Kidney (tissue), 14 donors: Measurements from ENCODE around the gene MSI2. TPM values are rescaled to one million over a fixed set of nuclear protein-coding genes. Genes with fewer than 3 reads are reported as not detected.

Experiments used
- DNase-seq, 5 donors: peaks; one replicate each; pipeline ENCODE4 v3.0.0-alpha.2; 2013 to 2020
- FAIRE-seq: peaks from 2 replicates; lab custom pipeline; 2012; peaks lifted over from hg19 to GRCh38; lab: Jason Lieb, UNC
- H3K27ac ChIP-seq, 2 donors: one replicate each; pipeline ENCODE4 v1.7.0; 2013; ENCODE audit warnings: low read depth in 2 of 2, low read length in 2 of 2, inconsistent platforms in 1 of 2
- H3K27me3 ChIP-seq: one replicate; pipeline ENCODE4 v1.7.1; 2013; ENCODE audit warnings: low read length, inconsistent platforms; ENCODE audit not compliant: control insufficient read depth, insufficient read depth
- H3K36me3 ChIP-seq, 3 donors: one replicate each; pipeline versions ENCODE4 v1.7.0 to v1.7.1; 2013; ENCODE audit warnings: low read length in 3 of 3, control low read depth in 1 of 3, inconsistent platforms in 1 of 3; ENCODE audit not compliant: insufficient read depth in 3 of 3, control insufficient read depth in 2 of 3
- H3K4me1 ChIP-seq, 3 donors: one replicate each; pipeline versions ENCODE4 v1.7.0 to v1.7.1; 2013; ENCODE audit warnings: low read length in 3 of 3, inconsistent platforms in 1 of 3, low read depth in 1 of 3; ENCODE audit not compliant: control insufficient read depth in 2 of 3, insufficient read depth in 2 of 3
- H3K4me3 ChIP-seq, 3 donors: one replicate each; pipeline versions ENCODE4 v1.7.0 to v1.8.1; 2013; ENCODE audit warnings: low read length in 3 of 3, control low read depth in 1 of 3, inconsistent platforms in 1 of 3
- H3K9ac ChIP-seq, 3 donors: one replicate each; pipeline versions ENCODE4 v1.7.0 to v1.7.1; 2013; ENCODE audit warnings: low read length in 3 of 3, control low read depth in 1 of 3, inconsistent platforms in 1 of 3
- H3K9me3 ChIP-seq, 3 donors: one replicate each; pipeline versions ENCODE4 v1.7.0 to v1.7.1; 2013; ENCODE audit warnings: low read length in 3 of 3, control low read depth in 1 of 3, inconsistent platforms in 1 of 3; ENCODE audit not compliant: control insufficient read depth in 2 of 3, insufficient read depth in 1 of 3
- intact Hi-C: fragments of 100-400 bp; cut with DNase I; formaldehyde crosslinking; loops from one replicate; pipeline ENCODE4 v1.11.1; 2022
- polyA plus RNA-seq: library from polyadenylated mRNA; stranded (reverse); fragments of 350-450 nt; fragmentation: Illumina TruSeq; extraction: RNeasy Lipid Tissue Mini Kit (QIAGEN cat#74804); gene quantifications from one replicate; pipeline ENCODE4 v1.2.3, GENCODE V29; 2014; ENCODE audit warnings: low read depth, low replicate concordance; ENCODE audit not compliant: insufficient read depth
- total RNA-seq: library from RNA; stranded (reverse); fragmentation: NEBNext Ultra II Directional; extraction: Animal tissue kit (Norgen Biotek cat#: 25700); gene quantifications from one replicate; pipeline ENCODE4 v1.2.1, GENCODE V29; 2021
- TF ChIP-seq, protein P1 (sequence below): IDR thresholded peaks from 3 replicates; pipeline ENCODE4 v1.5.1; 2012; ENCODE audit warnings: mild to moderate bottlenecking, moderate library complexity, borderline replicate concordance; ENCODE audit not compliant: insufficient read depth; ENCODE audit errors: extremely low read depth
- donor health status: control.
- donor health status: control.
- donor health status: control.
- donor health status: control.
- donor health status: control.
- donor health status: DM: yes; HTN: yes; CAD: no.
- donor health status: Normal renal cell carcinoma (clear cell type).

MSI2 gene
- total and polyA plus RNA-seq, 2 donors from 2014 or later, result 69.2 to 151 TPM

DNA sequence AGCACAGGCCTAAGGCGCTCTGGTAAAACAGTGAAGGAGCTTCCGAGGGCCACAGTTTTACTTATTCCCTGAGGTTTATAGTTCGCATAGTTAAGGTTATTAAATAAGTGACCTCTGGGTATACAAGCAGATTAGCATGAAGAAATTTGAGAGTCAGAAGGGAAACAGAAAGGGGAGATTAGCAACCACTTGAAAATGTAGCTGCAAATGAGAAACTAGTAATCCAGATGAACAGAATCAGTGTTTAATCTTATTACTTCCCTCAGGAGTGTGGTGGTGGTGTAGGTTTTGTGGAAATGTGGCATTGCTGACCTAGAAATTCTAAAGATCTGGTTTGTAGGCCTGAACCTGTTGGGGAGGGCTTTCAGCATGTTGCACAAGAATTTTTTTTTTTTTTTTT lies 358.4 kb downstream of the MSI2 start:
- Histone ChIP-seq H3K27ac (peak overlapping the region in 1 of 2 donors; percentile 57), H3K9ac (no peak overlapping the region), H3K27me3 (no peaks in the 10 kb centered on the region), H3K9me3 (no peaks in the 10 kb centered on the region), H3K36me3 (peaks cover 0 to 7% (median 0%) of the 10 kb centered on the region in 3 donors), H3K4me3 (no peak overlapping the region), H3K4me1 (peaks cover 0 to 22% (median 4%) of the 10 kb centered on the region in 3 donors)
- intact Hi-C loops, result no loop called here
- no peak for FAIRE-seq
- DNase-seq, result no peak
- TF ChIP-seq, protein P1, sequence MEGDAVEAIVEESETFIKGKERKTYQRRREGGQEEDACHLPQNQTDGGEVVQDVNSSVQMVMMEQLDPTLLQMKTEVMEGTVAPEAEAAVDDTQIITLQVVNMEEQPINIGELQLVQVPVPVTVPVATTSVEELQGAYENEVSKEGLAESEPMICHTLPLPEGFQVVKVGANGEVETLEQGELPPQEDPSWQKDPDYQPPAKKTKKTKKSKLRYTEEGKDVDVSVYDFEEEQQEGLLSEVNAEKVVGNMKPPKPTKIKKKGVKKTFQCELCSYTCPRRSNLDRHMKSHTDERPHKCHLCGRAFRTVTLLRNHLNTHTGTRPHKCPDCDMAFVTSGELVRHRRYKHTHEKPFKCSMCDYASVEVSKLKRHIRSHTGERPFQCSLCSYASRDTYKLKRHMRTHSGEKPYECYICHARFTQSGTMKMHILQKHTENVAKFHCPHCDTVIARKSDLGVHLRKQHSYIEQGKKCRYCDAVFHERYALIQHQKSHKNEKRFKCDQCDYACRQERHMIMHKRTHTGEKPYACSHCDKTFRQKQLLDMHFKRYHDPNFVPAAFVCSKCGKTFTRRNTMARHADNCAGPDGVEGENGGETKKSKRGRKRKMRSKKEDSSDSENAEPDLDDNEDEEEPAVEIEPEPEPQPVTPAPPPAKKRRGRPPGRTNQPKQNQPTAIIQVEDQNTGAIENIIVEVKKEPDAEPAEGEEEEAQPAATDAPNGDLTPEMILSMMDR, result no peak

DNA sequence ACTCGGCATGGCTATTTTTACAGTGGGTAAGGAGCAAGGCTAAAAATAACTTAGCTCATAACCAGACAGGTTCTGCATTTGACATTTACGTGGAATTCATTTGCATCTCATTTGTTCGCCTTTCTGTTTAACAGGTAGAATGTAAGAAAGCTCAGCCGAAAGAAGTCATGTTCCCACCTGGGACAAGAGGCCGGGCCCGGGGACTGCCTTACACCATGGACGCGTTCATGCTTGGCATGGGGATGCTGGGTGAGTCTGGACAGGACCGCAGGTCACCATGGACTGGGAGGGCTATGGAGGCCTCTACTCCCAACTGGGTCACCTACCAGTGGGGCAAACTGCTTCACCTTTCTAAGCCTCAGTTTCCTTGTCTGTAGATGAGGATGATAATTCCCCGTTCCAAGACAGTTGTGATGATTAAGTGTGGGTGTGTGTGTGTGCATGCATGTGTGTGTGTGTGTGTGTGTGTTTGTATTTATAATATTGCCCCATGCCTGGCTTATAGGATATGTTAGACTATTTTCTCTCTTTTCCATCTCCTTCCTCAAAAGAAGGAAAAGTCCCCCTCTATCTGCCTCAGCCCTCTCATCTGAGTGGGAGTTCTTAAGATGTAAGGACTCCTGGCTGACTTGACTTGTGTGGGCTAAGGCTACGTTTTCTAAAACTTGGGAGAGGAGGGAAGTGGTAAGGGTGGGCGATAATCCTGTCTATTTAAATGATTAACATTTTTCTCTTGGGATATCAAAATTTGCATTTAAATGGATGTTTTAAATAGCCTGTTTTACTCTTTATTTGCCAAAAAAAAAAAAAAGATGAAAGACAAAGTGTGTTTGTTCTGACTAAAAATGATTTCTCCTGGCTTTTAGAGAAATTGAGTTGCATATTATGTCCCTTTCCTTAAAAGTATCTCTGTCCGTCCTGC lies 359.8 kb downstream of the MSI2 start:
- no peaks in the 10 kb centered on the region for H3K27me3 ChIP-seq
- H3K27ac ChIP-seq, result peak overlapping the region; percentile 72 to 79
- H3K4me3 ChIP-seq, result peak overlapping the region in 1 of 3 donors; percentile 18
- no peaks in the 10 kb centered on the region for H3K9me3 ChIP-seq
- peaks cover 0 to 20% (median 14%) of the 10 kb centered on the region in 3 donors for H3K4me1 ChIP-seq
- no peak for DNase-seq
- TF ChIP-seq, protein P1, result no peak
- intact Hi-C loops, result no loop called here
- FAIRE-seq, result no peak
- H3K9ac ChIP-seq, result peak overlapping the region in 1 of 3 donors; percentile 43
- H3K36me3 ChIP-seq, result peaks cover 0 to 7% (median 2%) of the 10 kb centered on the region in 3 donors

DNA sequence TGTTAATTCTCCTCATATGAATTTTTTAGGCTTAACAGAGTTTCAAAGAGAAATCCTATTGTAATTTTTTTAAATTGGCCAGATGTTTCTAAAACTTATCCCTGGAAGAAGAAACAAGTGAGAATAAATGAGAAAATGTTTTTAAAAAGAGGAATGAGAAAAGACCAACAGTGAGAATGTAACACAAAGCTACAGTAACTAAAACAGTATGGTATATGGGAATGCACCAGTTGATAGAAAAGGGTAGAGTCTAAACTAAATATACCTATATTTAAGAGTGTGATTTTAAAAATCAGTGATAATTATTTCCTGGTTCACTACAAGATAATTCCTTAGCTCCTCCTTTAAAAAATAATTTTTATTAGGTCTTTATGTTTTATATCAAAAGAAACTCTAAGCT lies 360.9 kb downstream of the MSI2 start:
- intact Hi-C loops, result no loop called here
- no peaks in the 10 kb centered on the region for H3K9me3 ChIP-seq
- peaks cover 0 to 19% (median 11%) of the 10 kb centered on the region in 3 donors for H3K4me1 ChIP-seq
- peak overlapping the region in 1 of 2 donors; percentile 79 for H3K27ac ChIP-seq
- DNase-seq, result no peak
- H3K9ac ChIP-seq, result no peak overlapping the region
- no peaks in the 10 kb centered on the region for H3K27me3 ChIP-seq
- H3K36me3 ChIP-seq, result peaks cover 0 to 7% (median 2%) of the 10 kb centered on the region in 3 donors
- no peak overlapping the region for H3K4me3 ChIP-seq
- TF ChIP-seq, protein P1, result no peak
- no peak for FAIRE-seq
